Fibroblast of mammary gland (primary cell): Measurements from ENCODE around the gene SPATA13.

Source experiments
- DNase-seq: peaks from one replicate; pipeline ENCODE4 v3.0.0-alpha.2; 2010; ENCODE audit warnings: low read depth
- H3K4me3 ChIP-seq: 2 replicates; pipeline ENCODE4 v1.5.1; 2011; ENCODE audit warnings: low read depth, mild to moderate bottlenecking, low read length, moderate library complexity; ENCODE audit not compliant: control insufficient read depth
- CTCF ChIP-seq: conservative IDR thresholded peaks from 2 replicates; pipeline ENCODE4 v1.5.1; 2011; ENCODE audit warnings: low read depth, low read length, inconsistent platforms; ENCODE audit not compliant: control insufficient read depth, insufficient read depth

SPATA13 gene

GRCh38 chr13:24237356-24237755 is 76.8 kb downstream of the SPATA13 start:
- TF ChIP-seq CTCF, result no peak
- no peak for DNase-seq

DNA sequence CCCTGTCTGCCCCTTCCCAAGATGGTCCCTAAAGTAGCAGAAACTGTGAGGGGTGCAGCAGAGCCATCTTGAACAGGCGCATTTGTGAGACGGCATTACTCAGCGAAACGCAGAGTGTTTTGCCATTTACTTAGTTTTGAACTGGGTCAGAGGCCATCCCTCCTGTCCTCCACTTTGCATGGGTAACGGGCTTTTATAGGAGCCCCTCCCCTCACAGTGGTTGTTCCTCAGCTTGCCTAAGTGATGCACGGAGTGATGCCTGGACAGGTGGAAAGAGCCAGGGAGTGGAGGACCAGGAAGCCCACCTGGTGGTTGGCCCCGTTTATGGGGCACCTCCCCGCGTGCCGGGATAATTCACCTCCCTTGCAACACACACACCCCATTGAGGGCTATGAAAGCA is 80.8 kb downstream of the SPATA13 start:
- DNase-seq, result no peak
- TF ChIP-seq CTCF, result no peak
- H3K4me3 ChIP-seq, result no peak overlapping the region

More at GRCh38 chr13:24237356-24237755, 76.8 kb downstream of the SPATA13 start:
- no peak overlapping the region for H3K4me3 ChIP-seq

GRCh38 chr13:24242100-24242499 is 81.6 kb downstream of the SPATA13 start:
- TF ChIP-seq CTCF, result no peak
- no peak for DNase-seq
- H3K4me3 ChIP-seq, result no peak overlapping the region

DNA sequence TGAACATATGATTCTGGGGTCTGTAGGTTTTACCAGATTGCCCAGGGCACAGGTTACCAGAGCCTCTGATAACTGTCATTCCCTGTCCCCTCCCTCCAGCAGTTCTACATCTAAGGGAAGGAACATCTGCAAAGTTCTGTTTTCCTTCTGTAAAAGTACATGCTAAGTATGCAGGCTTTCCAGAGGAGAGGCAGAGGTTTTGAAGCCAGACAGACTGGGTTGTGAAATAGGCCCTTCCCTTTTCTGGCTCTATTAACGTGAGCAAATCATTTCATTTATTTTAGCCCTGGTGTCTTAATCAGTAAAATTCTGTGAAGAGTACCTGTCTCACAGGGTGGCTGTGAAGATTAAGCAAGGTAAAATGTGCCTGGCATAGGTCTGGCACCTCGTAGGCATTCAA is 82.8 kb downstream of the SPATA13 start:
- H3K4me3 ChIP-seq, result no peak overlapping the region
- no peak for DNase-seq
- no peak for TF ChIP-seq CTCF

GRCh38 chr13:24244802-24245201 is 84.3 kb downstream of the SPATA13 start:
- no peak for TF ChIP-seq CTCF
- no peak overlapping the region for H3K4me3 ChIP-seq
- no peak for DNase-seq

DNA sequence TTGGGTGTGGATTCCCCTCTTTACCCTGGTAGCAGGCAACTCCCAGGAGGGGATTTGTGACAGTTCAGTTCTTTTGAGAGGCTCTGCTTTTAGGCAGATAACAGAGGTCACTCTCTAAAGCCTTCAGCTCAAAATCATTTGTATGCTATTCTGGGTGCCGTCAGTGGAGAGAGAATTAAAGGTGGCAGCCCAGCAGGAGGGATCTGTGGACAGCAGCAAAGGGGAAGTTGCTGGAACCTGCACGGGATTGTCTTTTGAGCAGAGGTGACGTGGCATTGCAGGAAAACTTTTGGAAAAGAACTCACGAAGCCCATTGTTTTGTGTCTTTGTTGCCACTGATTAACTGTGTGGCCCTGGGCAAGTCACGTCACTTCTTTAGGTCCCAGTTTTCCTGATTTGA is 86.5 kb downstream of the SPATA13 start:
- no peak overlapping the region for H3K4me3 ChIP-seq
- no peak for TF ChIP-seq CTCF
- DNase-seq, result no peak

- TF ChIP-seq CTCF, result no peak
- no peak overlapping the region for H3K4me3 ChIP-seq
- DNase-seq, result no peak
These were observed 89.1 kb downstream of the SPATA13 start for GRCh38 chr13:24249624-24250023.
